ENCODE results near the gene FKTN.

The FKTN gene

GRCh38 chr9:105593145-105593544 is 35.2 kb downstream of the FKTN start:
- no peak for TF ChIP-seq CTCF (conservative IDR thresholded peaks at IDR 0.05; ENCODE audit: low read depth, low read length)
- DNase-seq (ENCODE audit: low read depth), result no peak
- H3K4me3 ChIP-seq (ENCODE audit: low read length), result no peak overlapping the region

DNA sequence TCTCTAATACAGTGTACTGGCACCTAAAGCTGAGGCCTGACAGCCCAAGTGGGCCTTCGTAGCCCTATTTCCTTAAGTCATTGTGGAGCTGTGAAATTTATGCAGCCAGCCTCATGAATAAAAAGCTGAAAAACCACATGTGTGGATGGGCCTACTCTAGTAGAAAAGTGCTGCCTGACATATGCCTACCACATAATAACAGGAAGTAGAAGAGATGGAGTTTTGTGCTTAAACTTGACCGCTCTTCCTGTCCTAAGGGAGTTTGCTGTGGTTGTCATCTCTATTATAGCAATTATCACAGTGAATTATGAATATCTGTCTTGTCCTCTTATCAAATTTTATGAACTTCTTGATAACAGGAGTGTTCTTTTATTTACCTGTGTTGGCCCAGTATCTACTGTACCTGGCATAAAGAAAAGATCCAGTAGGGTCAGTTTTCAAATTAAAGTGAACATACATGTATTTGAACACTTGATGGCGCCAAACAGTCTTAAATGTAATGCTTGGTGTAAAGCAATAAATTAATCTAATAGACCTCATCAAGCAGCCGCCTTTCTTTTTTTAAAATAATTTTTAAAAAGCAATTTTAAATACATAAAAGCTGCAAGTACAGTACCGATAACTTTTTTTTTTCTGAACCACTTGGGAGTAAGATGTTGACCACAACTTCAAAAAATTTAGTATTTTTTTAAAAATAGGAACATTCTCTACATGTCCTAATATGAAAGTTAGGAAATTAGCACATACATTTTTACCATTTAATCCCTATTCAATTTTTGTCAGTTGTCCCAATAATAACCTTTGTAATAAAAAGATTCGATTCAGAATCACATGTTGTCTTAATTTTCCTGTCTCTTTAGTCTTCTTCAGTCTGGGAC is 51.0 kb downstream of the FKTN start:
- peak; percentile 17 for DNase-seq (ENCODE audit: low read depth)
- H3K4me3 ChIP-seq (ENCODE audit: low read length), result no peak overlapping the region
- peak; percentile 54 for TF ChIP-seq CTCF (conservative IDR thresholded peaks at IDR 0.05; ENCODE audit: low read depth, low read length)

DNA sequence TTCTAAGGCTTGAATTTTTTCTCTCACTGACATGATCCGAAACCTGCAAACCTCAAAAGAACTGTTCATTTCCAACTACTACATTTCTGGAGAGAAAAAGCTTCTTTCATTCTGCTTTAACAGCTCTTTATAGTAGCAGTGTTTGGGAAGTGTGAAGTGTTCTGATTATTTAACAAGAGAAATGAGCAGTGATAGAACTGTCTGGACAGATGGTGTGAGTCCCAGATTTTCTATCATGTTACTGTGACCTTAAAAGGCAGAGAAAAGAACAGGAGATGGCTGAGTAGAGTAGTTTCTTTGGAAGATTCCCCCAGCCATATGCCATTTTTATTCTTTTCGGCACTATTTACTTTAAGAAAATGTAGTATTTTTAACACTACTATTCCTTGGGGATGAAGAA is 63.1 kb downstream of the FKTN start:
- no peak overlapping the region for H3K4me3 ChIP-seq (ENCODE audit: low read length)
- no peak for TF ChIP-seq CTCF (conservative IDR thresholded peaks at IDR 0.05; ENCODE audit: low read depth, low read length)
- DNase-seq (ENCODE audit: low read depth), result no peak

DNA sequence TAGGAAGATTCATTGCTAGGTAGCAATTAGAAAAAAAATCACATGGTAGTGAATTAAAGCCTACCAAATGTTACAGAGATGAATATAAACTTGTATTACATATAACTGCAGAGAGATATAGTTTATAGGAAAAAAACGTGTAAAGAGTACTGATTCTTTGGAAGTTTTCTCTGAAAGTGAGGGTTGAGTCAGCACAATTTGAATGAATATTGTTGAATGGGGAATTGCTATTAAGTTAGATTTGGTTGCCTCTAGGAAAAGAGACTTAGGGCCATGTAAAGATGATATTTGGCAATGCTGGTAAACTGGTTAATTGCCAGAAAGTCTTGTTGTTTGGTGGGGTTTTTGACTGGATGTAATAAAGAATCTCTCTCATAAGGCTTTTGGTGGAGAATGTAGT is 67.2 kb downstream of the FKTN start:
- TF ChIP-seq CTCF (conservative IDR thresholded peaks at IDR 0.05; ENCODE audit: low read depth, low read length), result no peak
- no peak overlapping the region for H3K4me3 ChIP-seq (ENCODE audit: low read length)
- no peak for DNase-seq (ENCODE audit: low read depth)

GRCh38 chr9:105632807-105633206 is 74.9 kb downstream of the FKTN start:
- no peak overlapping the region for H3K4me3 ChIP-seq (ENCODE audit: low read length)
- no peak for DNase-seq (ENCODE audit: low read depth)
- TF ChIP-seq CTCF (conservative IDR thresholded peaks at IDR 0.05; ENCODE audit: low read depth, low read length), result no peak

DNA sequence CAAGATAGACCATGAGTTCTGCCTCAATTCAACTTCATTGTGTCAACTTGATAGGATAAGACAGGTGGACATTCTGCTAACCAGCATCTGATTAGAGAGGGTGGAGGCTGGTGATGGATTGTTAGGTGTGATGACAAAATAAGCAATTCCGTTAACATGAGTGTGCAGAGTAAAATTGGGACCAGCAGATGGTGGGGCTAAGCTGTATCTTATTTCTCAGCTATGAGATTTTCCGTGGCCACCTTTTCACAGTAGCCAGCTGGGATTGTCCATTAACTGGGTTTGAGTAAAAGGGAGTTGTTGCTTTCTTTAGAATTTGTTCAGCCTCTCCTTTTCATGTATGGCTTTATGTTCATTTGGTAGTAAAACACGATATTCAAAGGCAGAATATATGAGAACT is 75.5 kb downstream of the FKTN start:
- H3K4me3 ChIP-seq (ENCODE audit: low read length), result no peak overlapping the region
- DNase-seq (ENCODE audit: low read depth), result no peak
- no peak for TF ChIP-seq CTCF (conservative IDR thresholded peaks at IDR 0.05; ENCODE audit: low read depth, low read length)

- DNase-seq (ENCODE audit: low read depth), result no peak
- no peak for TF ChIP-seq CTCF (conservative IDR thresholded peaks at IDR 0.05; ENCODE audit: low read depth, low read length)
- no peak overlapping the region for H3K4me3 ChIP-seq (ENCODE audit: low read length)
Observed at GRCh38 chr9:105636331-105636730, 78.4 kb downstream of the FKTN start.
